Choroid plexus epithelial cell (primary cell): Measurements from ENCODE around the gene ANKRD29.

Experiments
- DNase-seq: peaks from one replicate; pipeline ENCODE4 v3.0.0-alpha.2; 2010; ENCODE audit warnings: low read depth
- H3K4me3 ChIP-seq: 2 replicates; pipeline ENCODE4 v1.5.1; 2011; ENCODE audit warnings: low read depth, mild to moderate bottlenecking, control low read depth, low read length, moderate library complexity
- CTCF ChIP-seq: conservative IDR thresholded peaks from 2 replicates; pipeline ENCODE4 v1.5.1; 2011; ENCODE audit warnings: low read depth, mild to moderate bottlenecking, control low read depth, inconsistent platforms, low read length, moderate library complexity

ANKRD29 gene

GRCh38 chr18:23588836-23589560, 73.7 kb downstream of the ANKRD29 start:
- TF ChIP-seq CTCF: no peak
- peak; percentile 21 for DNase-seq
- H3K4me3 ChIP-seq: no peak overlapping the region

GRCh38 chr18:23587220-23587642, 75.5 kb downstream of the ANKRD29 start:
- TF ChIP-seq CTCF: no peak
- DNase-seq: no peak
- H3K4me3 ChIP-seq: peak overlapping the region; percentile 30

GRCh38 chr18:23586249-23587196, 76.2 kb downstream of the ANKRD29 start, which contains the start of gene NPC1:
NPC1 (minus strand) TSS chr18:23586506; CDS start chr18:23586343, 163 bp downstream.
- peak; percentile 82 for TF ChIP-seq CTCF
- H3K4me3 ChIP-seq: peak within 1 kb of the TSS; percentile 90
- DNase-seq: peak; percentile 97

GRCh38 chr18:23585897-23586248, 76.8 kb downstream of the ANKRD29 start:
- no peak for TF ChIP-seq CTCF
- no peak for DNase-seq
- peak overlapping the region; percentile 90 for H3K4me3 ChIP-seq

GRCh38 chr18:23585007-23585871, 77.5 kb downstream of the ANKRD29 start:
- peak; percentile 14 for DNase-seq
- peak overlapping the region; percentile 90 for H3K4me3 ChIP-seq
- no peak for TF ChIP-seq CTCF
